Stimulated activated CD4-positive, alpha-beta T cell treated with anti-CD3 and anti-CD28 coated beads, TNF-alpha, amount 100 ng/mL, for 48 hours (primary cell): Measurements from ENCODE around the gene LRRC8A.
"Not testable (repeated sequence)": the region's sequence is repeated elsewhere in the genome, so short reads cannot be mapped to it uniquely, and the experiment has no call there.

Source experiments
- DNase-seq, 3 donors: peaks; one replicate each; pipeline ENCODE4 v3.0.0-alpha.2; 2020; ENCODE audit warnings: low read depth in 3 of 3

Gene LRRC8A

GRCh38 chr9:128863647-128864046, 18.3 kb upstream of the LRRC8A start:
- DNase-seq: peak; percentile 73 to 83 (median 78)

GRCh38 chr9:128870128-128870940, 11.6 kb upstream of the LRRC8A start:
- no peak for DNase-seq

GRCh38 chr9:128870941-128871265, 11.0 kb upstream of the LRRC8A start:
- DNase-seq: not testable (repeated sequence)

- no peak for DNase-seq
These were observed 4.1 kb upstream of the LRRC8A start for GRCh38 chr9:128877852-128878251.

GRCh38 chr9:128882677-128883603, 1.0 kb downstream of the LRRC8A start:
- no peak for DNase-seq

- no peak for DNase-seq
These were observed 2.2 kb downstream of the LRRC8A start for GRCh38 chr9:128884164-128884563.

GRCh38 chr9:128885376-128885775, 3.4 kb downstream of the LRRC8A start:
- DNase-seq: no peak

GRCh38 chr9:128885798-128886197, 3.9 kb downstream of the LRRC8A start:
- DNase-seq: no peak

GRCh38 chr9:128886211-128886891, 4.4 kb downstream of the LRRC8A start:
- no peak for DNase-seq

GRCh38 chr9:128887049-128887448, 5.1 kb downstream of the LRRC8A start:
- DNase-seq: no peak

- DNase-seq: no peak
These were observed 6.0 kb downstream of the LRRC8A start for GRCh38 chr9:128887914-128888350.

GRCh38 chr9:128891321-128892220, 9.6 kb downstream of the LRRC8A start:
- DNase-seq: no peak

GRCh38 chr9:128892221-128892921, 10.4 kb downstream of the LRRC8A start:
- DNase-seq: no peak

GRCh38 chr9:128893354-128893753, 11.4 kb downstream of the LRRC8A start:
- no peak for DNase-seq

GRCh38 chr9:128894764-128895163, 12.8 kb downstream of the LRRC8A start:
- DNase-seq: no peak

- no peak for DNase-seq
These were observed 13.6 kb downstream of the LRRC8A start for GRCh38 chr9:128895556-128895955.

- no peak for DNase-seq
These were observed 16.4 kb downstream of the LRRC8A start for GRCh38 chr9:128898382-128898781.

- DNase-seq: no peak
These were observed 17.1 kb downstream of the LRRC8A start for GRCh38 chr9:128898845-128899565.

- no peak for DNase-seq
These were observed 17.8 kb downstream of the LRRC8A start for GRCh38 chr9:128899566-128900322.
